ENCODE measurements around the gene AP3S2. TPM values are rescaled to one million over a fixed set of nuclear protein-coding genes. Genes with fewer than 3 reads are reported as not detected.

AP3S2 gene
- total and polyA plus RNA-seq, 2 of the 8 experiments (the other 6 are each of a cell fraction or from before 2014, with no cell fraction given): 19.2 to 45.4 TPM

GRCh38 chr15:89903858-89904130, 10.0 kb upstream of the AP3S2 start:
- H3K4me2 ChIP-seq (ENCODE audit: insufficient read depth in 1 of 2, low read depth in 2 of 2, low read length in 2 of 2): no peak overlapping the region
- no peak overlapping the region for H3K23ac ChIP-seq (ENCODE audit: insufficient read length)
- H2AK5ac ChIP-seq (ENCODE audit: low read depth, low read length): no peak overlapping the region
- ChIA-PET CTCF (ENCODE audit: partially characterized antibody) (interaction anchor here (0.6 to 1.5 kb wide), 7 partner anchors 9 to 238 kb away, joined by 3 to 5 read pairs (median 3); no protein-coding TSS in a partner anchor), POLR2A (ENCODE audit: partially characterized antibody) (interaction anchor here (0.8 to 0.9 kb wide), 2 partner anchors 9 to 60 kb away, joined by 3 read pairs; partner anchors contain the start of gene ARPIN)
- no peak overlapping the region for H4K8ac ChIP-seq (ENCODE audit: extremely low read depth, insufficient read depth, low read length)
- WGBS, 2 experiments (ENCODE audit: extremely low coverage in 1 of 2, insufficient coverage in 1 of 2, insufficient read length in 1 of 2, insufficient replicate concordance in 2 of 2, low coverage in 1 of 2, low lambda C conversion rate in 2 of 2, missing lambda C conversion rate in 1 of 2): 94% methylated on average over 9 of the region's 11 CpGs; no CpG with 5 or more reads in 1 of the 2 experiments
- no peaks in the 10 kb centered on the region for H3K79me2 ChIP-seq (ENCODE audit: control insufficient read depth in 1 of 2, insufficient read depth in 2 of 2, low read length in 2 of 2)
- no peak overlapping the region for H4K91ac ChIP-seq (replicated peaks; ENCODE audit: insufficient read length, low read length)
- H3K14ac ChIP-seq (ENCODE audit: insufficient read length): no peak overlapping the region
- no peak overlapping the region for H2BK120ac ChIP-seq (replicated peaks; ENCODE audit: low read depth, low read length)
- no peak overlapping the region for H2BK20ac ChIP-seq (ENCODE audit: low read length)
- H4K20me1 ChIP-seq (replicated peaks in 1 of 2; ENCODE audit: control insufficient read depth in 1 of 2, insufficient read depth in 2 of 2, low read length in 2 of 2): no peaks in the 10 kb centered on the region
- H2BK5ac ChIP-seq (ENCODE audit: low read depth, low read length): no peak overlapping the region
- no peaks in the 10 kb centered on the region for H3K23me2 ChIP-seq (ENCODE audit: low read depth, low read length)
- DNase-seq (ENCODE audit: low read depth in 1 of 2, low spot score in 2 of 2) (no peak), FAIRE-seq (no peak)
- H3K56ac ChIP-seq (replicated peaks; ENCODE audit: insufficient read length, low read depth, low read length): no peak overlapping the region
- no peak overlapping the region for H3K9ac ChIP-seq (replicated peaks in 1 of 4; ENCODE audit: extremely low read depth in 1 of 4, low read depth in 3 of 4, low read length in 3 of 4)
- H3K4ac ChIP-seq (replicated peaks; ENCODE audit: insufficient read length, low read depth, low read length): no peak overlapping the region
- no peak overlapping the region for H4K5ac ChIP-seq (ENCODE audit: insufficient read length, low read depth, low read length)
- no peak overlapping the region for H2BK15ac ChIP-seq (ENCODE audit: low read length)
- no peaks in the 10 kb centered on the region for H3K4me1 ChIP-seq (replicated peaks in 1 of 4; ENCODE audit: control insufficient read depth in 3 of 4, insufficient read depth in 4 of 4, low read length in 3 of 4)
- H3K36me3 ChIP-seq (ENCODE audit: control insufficient read depth in 2 of 4, insufficient read depth in 4 of 4, low read length in 3 of 4): no peaks in the 10 kb centered on the region
- H3K18ac ChIP-seq (ENCODE audit: extremely low read depth, low read length): no peak overlapping the region; the same call in 1 of the 2 replicates
- no peaks in the 10 kb centered on the region for H3K79me1 ChIP-seq (ENCODE audit: low read depth, low read length)
- H2BK12ac ChIP-seq (ENCODE audit: low read depth, low read length): no peak overlapping the region
- no peak overlapping the region for H2AFZ ChIP-seq (ENCODE audit: low read length)
- no peak overlapping the region for H3K27ac ChIP-seq (ENCODE audit: low read depth, low read length)
- no peaks in the 10 kb centered on the region for H3K27me3 ChIP-seq (replicated peaks in 1 of 4; ENCODE audit: control insufficient read depth in 3 of 4, extremely low read depth in 1 of 4, insufficient read depth in 3 of 4, low read length in 3 of 4)
- no peak overlapping the region for H3K4me3 ChIP-seq (ENCODE audit: extremely low read depth in 1 of 4, insufficient read depth in 2 of 4, low read depth in 3 of 4, low read length in 4 of 4)
- no peaks in the 10 kb centered on the region for H3K9me3 ChIP-seq (ENCODE audit: insufficient read depth in 2 of 2, low read depth in 1 of 2, low read length in 1 of 2)
- TF ChIP-seq POLR2A (IDR thresholded peaks at IDR 0.05; ENCODE audit: control extremely low read depth in 1 of 2, low read depth in 2 of 2, low read length in 2 of 2) (no peak), HDAC2 (IDR thresholded peaks at IDR 0.05; ENCODE audit: borderline replicate concordance in 1 of 2, low read depth in 2 of 2, low read length in 2 of 2) (no peak), POLR2AphosphoS5 (IDR thresholded peaks at IDR 0.05; ENCODE audit: low read depth, low read length) (no peak), EZH2 (IDR thresholded peaks at IDR 0.05; ENCODE audit: low read depth, low read length, severe bottlenecking) (no peak), CHD1 (IDR thresholded peaks at IDR 0.05; ENCODE audit: low read depth, low read length) (no peak), PHF8 (conservative IDR thresholded peaks at IDR 0.05; ENCODE audit: low read depth, low read length) (no peak), CBX8 (IDR thresholded peaks at IDR 0.05; ENCODE audit: borderline replicate concordance, low read depth, low read length) (no peak), TEAD4 (IDR thresholded peaks at IDR 0.05; ENCODE audit: low read depth, low read length) (no peak), NRF1 (IDR thresholded peaks at IDR 0.05; ENCODE audit: low read depth, low read length) (no peak), FOSL1 (IDR thresholded peaks at IDR 0.05; ENCODE audit: insufficient read depth, low read depth, low read length) (no peak), SUZ12 (IDR thresholded peaks at IDR 0.05; ENCODE audit: low read length) (no peak), KDM1A (IDR thresholded peaks at IDR 0.05; ENCODE audit: borderline replicate concordance, low read length) (no peak), SIX5 (IDR thresholded peaks at IDR 0.05; ENCODE audit: low read depth, low read length) (no peak), GABPA (IDR thresholded peaks at IDR 0.05; ENCODE audit: borderline replicate concordance, insufficient read depth, low read length) (no peak), GTF2F1 (IDR thresholded peaks at IDR 0.05; ENCODE audit: borderline replicate concordance, low read depth, low read length) (no peak)
